Stimulated activated CD8-positive, alpha-beta memory T cell treated with anti-CD3 and anti-CD28 coated beads, Interleukin-2, amount 100 ng/mL, for 1 hour (primary cell): ENCODE data around the gene NNT.
"Not testable (repeated sequence)": the region's sequence is repeated elsewhere in the genome, so short reads cannot be mapped to it uniquely, and the experiment has no call there.

Experiments
- DNase-seq, 2 donors: peaks; one replicate each; pipeline ENCODE4 v3.0.0-alpha.2; 2020; ENCODE audit warnings: low read depth in 2 of 2

Gene NNT

DNA sequence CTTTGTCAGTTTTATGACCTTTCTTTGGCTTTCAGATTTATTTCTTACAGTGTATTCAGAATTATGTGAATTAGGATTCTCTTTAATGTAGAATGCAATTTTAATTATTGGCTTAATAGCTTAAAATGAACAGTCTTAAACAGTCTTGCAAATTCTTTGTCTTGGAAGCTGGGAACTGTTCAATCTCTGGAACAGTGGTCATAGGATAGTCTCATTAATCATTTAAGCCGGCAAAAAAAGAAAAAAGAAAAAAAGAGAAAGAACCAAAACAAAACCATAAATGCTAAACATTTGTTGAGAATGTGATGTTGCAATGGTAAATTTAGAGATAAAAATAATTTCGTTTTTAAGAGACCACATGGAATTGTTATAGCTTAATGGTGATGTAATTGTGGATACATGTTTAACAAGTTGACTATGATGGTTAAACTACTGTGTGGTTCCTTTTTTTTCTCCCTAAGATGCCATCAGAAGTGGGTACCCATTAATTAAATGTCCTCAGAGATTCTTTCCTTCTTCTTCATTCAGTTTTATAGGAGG is 61.6 kb downstream of the NNT start:
- no peak for DNase-seq

DNA sequence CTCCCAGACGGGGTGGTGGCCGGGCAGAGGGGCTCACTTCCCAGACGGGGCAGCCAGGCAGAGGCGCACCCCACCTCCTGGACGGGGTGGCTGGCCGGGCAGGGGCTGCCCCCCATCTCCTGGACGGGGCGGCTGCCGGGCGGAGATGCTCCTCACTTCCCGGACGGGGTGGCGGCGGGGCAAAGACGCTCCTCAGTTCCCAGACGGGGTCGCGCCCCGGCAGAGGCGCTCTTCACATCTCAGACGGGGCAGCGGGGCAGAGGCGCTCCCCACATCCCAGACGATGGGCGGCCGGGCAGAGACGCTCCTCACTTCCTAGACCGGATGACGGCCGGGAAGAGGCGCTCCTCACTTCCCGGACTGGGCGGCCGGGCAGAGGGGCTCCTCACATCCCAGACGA is 62.8 kb downstream of the NNT start:
- DNase-seq, result not testable (repeated sequence)

DNA sequence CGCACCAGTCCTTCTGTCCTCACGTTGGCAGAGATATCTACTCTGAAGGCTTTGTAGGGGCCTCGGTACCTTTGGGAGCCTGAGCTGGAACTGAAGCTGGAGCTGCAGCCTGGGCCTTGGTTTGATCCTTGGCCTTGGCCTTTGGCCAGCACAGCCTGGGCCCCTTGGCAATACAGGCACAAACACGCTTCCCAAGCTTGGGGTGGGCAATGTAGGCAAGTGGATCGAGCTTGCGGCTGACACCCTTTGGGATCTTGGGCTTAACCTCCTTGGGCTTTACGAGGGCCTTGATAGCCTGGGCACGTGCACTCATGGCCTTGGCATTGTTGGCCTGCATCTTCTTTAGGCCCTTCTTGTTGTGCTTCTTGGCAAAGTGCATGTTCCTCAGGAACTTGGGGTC is 63.7 kb downstream of the NNT start:
- DNase-seq, result not testable (repeated sequence)

DNA sequence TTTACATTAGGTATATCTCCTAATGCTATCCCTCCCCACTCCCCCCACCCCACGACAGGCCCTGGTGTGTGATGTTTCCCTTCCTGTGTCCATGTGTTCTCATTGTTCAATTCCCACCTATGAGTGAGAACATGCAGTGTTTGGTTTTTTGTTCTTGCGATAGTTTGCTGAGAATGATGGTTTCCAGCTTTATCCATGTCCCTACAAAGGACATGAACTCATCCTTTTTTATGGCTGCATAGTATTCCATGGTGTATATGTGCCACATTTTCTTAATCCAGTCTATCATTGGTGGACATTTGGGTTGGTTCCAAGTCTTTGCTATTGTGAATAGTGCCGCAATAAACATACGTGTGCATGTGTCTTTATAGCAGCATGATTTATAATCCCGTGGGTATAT is 64.4 kb downstream of the NNT start:
- DNase-seq, result not testable (repeated sequence)

DNA sequence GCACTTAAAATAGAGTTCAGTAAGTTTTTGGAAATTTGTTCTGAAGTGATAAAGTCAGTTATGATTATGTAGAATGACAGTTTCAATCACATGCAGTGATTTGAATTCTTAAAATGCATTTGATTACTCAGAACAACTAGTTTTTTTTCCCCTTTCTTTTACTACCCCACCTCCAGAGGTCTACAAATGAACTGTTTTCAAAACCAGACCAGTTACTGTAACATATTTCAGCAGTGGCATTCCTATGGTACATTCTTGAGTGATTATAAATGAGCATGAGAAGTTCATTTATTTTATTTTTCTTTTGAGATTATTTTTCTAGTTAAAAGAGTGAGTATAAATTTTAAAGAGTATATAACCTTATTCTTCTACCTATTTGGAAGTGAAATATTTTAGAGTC is 71.6 kb downstream of the NNT start:
- DNase-seq, result no peak

DNA sequence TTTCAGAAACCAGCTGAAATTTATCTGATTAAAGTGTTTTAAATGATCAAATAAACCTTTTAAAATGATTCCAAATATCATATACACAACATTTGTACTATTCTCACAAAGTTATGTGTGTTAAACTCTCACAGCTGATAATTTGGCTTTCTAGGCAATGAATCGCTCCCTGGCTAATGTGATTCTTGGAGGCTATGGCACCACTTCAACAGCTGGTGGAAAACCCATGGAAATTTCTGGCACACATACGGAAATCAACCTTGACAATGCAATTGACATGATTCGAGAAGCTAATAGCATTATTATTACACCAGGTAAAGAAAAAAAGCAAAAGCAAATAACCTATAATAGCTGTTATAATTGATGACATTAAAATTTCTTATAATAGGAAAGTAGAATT is 72.4 kb downstream of the NNT start:
- DNase-seq, result no peak

DNA sequence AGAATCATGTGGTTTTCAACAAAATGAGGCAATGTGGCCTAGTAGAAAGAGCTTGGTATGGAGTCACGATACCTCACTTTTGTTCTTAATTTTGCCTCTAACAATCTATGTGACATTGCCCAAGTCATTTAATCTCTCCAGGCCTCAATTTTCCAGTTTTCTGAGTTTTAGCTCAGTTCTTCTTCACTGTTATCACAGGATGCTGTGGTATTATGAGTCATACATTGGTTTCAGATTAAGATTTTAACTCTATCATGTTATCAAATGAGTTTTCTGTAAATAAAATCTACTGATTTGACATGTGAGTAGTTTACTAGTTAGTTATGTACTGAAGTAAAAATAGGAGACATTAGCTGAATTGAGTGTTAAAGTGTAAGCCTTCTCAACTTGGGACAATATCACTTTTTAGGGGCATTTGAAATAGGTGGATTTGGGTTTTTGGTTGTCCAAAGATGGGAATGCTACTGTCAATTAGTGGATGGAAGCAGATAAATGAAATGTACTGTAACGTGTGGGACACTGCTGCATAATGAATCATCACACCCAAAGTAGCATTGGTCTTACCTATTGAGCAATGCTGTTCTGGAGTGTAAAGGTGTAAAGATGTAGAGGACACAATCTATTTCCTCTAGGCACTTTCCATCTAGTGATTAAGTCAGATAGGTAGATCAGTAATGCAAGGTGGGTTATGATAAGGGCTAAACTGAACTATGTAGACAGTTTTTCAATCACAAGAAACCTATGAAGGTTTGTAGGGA is 73.3 kb downstream of the NNT start:
- DNase-seq, result no peak

DNA sequence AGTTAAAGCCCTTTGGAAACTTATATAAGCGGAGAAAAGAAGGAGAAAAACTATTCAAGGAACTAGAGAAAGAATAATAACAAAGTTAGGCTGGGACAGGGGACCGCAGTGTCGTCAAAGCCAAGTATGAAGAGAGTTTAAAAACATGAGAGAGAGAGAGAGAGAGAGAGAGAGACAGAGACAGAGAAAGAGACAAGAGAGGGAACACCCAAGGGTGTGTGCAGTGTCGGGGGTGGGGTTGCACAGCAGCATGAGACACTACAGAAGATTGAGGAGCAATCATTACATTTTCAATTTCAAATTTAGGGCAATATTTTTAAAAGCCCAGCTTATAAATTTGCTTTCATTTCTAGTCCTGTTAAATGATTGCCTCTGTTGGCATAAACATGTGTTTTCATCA is 74.3 kb downstream of the NNT start:
- no peak for DNase-seq

DNA sequence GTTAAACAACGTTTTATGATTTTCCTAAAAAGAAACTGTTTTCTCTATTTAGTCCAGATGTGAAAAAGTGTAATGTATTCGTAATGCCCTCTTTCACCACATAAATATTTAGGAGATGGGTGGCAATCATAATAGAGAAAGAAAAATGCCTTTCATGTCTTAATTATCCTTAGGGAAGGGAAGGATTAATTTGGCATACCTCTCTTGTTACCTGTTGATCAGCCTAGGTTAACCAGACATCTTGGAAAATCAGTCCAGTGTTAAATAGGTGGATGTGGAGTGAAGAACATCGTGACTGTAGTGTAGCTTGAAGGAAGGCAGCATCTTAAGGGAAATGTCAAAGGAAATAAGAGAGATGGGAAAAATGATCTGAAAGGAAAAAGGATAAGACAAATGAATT is 76.2 kb downstream of the NNT start:
- DNase-seq, result no peak

DNA sequence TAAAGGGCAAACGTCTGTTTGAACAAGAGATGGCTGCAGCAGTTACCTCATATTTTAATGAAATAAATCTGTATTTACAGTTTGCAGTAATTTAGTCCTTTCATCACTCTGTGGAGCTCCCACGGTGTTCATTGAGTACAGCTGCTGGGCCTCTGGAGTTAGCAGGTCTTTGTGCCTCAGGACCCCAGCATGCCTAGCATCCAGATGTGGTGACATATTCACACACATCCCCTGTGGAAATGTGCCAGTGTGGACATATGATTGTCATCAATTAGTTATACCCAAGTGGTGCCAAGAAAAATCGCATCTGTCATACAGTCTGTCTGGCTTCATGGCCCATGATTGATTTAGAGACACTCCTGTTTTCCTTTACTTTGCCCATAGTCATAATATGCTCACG is 77.3 kb downstream of the NNT start:
- no peak for DNase-seq

DNA sequence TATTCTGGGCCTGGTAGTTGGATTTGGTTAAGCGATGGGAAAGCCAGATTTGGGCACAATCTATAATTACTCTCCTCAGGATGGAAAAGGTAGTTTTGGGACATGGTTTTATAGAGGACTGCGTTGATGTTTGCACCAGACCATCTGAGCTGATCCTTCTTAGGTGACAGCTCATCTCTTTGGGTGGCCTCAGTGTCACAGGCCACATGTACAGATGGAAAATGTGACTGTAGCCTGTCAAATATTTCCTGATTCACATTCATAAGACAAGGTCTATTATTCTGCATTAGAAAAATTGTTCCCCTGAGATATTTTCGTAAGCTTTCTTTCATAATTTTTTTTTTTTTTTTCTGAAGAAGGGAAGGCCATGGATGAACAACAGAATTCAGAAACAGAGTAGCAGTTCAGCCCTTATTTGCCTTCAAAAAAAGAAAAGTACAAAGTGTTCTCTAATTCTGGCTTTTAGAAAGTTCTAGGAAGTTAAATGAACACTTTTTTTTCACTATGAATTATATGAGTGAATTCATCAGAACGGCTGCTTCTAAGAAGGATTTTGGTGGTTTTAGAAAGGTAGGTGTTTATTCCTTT is 81.0 kb downstream of the NNT start:
- no peak for DNase-seq

DNA sequence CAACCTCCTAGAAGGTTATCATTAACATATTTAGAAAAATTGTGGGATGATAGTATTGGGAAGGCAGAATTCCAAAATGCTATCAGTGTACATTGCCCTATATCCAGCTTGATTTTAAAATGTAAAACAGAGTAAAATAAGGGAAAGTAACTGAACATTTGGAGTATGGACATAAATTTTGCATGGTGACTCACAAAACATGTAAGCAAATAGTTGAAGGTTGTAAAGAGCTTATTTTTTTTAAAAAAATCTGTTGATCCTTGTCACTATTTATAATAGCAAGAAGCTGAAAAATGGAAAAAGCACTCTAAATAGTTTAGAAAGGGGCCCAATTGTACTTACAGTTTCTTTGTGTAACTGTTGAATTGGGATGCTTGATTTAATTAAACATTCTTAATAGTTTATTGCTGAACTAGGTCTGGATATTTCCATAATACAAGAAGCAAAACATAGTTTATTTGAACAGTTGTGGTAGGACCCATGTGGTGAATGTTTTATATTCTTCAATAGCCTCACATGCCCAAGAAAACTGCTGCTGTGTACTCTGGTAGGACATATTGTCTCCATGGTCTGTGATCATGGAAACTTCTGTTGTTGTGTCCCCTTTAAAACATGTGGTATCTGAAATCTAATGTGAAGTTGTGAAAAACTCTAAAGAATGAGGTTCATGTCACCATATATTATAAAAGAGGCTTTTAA is 82.4 kb downstream of the NNT start:
- DNase-seq, result no peak

DNA sequence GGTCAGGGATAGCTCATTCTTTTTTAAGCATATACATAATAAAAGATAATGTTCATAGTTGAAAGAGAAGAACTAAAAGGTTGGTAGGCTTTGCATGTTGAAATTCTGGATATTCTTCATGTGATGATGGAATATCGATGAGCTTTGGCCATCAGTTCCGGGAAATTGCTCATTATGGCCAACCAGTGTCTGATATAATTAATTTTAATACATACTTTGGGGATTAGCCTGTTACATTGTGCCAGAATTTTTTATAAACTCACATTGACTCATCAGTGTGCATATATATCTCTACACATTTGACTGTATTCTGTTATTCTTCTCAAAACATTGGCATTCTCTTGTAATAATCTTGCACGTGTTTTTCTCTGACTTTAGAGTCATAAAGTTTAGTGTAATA is 84.3 kb downstream of the NNT start:
- DNase-seq, result no peak

DNA sequence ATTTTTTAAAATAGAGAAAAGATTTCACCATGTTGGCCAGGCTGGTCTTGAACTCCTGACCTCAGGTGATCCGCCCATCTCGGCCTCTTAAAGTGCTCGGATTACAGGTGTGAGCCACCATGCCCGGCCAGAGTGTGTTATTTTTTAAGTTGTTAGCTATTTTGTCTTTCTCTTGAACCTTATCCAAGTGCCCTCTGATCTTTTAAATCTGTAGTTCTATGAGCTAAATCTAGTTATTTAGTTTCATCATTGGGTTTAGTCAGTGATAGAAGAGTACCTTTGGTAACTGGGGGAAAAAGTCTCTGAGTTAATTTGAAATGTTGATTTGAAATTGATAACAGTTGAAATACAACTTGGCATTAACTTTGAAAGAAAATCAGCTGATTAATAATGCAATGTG is 88.3 kb downstream of the NNT start:
- no peak for DNase-seq

DNA sequence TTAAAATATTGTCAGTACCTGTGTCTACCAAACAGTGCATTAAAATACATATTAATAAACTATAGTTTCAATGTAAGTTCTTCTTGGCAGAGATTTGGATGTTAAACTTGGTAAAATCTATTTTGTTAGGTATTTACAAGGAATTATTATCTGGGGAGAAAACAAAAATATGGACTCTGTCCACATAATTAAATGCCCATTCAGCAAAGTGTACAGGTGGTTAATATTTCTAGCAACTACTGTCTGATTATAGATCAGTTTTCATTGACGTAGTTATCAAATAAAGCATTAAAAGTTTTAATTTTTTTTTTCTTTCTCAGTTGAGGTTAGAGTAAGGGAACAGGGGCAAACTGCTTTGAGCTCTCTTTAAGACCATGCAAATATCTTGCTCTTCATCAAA is 88.9 kb downstream of the NNT start:
- DNase-seq, result no peak

DNA sequence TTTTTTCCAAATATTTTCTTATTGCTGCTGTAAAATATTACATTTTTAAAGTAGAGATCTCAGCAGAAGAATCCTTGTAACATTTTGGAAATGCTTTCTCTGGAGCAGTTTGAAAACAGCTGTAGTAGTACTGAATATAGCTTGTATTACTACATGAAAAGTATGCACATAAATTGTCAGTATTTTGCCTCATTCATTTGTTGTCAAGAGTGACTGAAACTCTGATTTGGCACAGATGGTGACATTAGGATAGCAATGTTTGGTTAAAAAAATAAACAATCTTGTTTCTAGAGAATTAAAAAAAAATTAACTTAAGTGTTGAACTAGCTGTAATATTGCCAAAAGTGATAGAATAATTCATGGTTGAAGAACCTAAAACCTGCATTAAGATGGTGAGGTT is 90.4 kb downstream of the NNT start:
- no peak for DNase-seq

DNA sequence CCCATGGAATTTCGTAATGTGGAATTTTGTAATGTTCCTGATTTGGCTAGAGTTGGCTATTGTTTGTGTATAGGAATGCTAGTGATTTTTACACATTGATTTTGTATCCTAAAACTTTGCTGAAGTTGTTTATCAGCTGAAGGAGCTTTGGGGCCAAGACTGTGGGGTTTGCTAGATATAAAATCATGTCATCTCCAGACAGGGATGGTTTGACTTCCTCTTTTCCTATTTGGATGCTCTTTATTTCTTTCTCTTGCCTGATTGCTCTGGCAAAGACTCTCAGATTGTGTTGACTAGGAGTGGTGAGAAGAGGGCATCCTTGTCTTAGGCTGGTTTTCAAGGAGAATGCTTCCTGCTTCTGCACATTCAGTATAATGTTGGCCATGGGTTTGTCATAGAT is 91.0 kb downstream of the NNT start:
- DNase-seq, result no peak

DNA sequence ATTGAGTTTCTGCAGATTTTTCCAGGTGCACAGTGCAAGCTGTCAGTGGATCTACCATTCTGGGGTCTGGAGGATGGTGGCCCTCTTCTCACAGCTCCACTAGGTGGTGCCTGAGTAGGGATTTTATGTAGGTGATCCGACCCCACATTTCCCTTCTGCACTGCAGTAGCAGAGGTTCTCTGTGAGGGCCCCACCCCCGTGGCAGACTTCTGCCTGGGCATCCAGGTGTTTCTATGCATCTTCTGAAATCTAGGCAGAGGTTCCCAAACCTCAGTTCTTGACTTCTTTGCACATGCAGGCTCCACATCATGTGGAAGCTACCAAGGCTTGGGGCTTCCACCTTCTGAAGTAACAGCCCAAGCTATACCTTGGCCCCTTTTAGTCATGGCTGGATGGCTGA is 93.5 kb downstream of the NNT start:
- not testable (repeated sequence) for DNase-seq

DNA sequence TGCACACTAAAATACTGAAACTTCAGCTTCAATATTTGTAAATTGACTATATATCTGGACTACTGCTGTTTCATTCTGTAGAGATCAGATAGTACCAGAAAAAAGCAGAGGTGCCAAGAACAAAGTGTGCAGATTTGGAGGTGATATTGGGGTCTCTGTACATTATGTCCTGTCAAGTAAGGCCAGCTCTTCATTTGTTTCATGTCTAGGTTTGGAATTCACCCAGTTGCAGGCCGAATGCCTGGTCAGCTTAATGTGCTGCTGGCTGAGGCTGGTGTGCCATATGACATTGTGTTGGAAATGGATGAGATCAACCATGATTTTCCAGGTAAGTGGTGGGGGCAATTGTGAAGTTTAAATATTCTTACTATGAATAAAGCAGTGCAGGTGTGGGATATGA is 96.9 kb downstream of the NNT start:
- no peak for DNase-seq

DNA sequence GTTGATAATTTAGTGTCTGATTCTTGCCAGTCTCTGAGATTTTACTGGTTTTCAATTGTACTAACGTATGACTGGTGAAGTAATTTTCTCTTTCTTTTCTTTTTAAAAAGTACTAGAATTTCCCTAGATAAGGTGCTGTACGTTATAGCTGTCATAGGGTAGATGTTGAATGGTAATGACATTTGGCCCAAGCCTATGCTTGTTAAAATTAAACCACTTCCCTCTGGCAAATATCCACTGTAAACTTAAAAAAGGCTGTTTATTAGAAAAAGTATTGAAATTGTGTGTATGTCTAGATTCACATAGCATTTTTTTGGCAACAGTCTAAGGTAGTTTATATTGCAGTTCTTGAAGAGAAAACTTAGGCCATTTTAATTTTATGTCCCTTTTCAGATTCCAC is 97.6 kb downstream of the NNT start:
- DNase-seq, result no peak

DNA sequence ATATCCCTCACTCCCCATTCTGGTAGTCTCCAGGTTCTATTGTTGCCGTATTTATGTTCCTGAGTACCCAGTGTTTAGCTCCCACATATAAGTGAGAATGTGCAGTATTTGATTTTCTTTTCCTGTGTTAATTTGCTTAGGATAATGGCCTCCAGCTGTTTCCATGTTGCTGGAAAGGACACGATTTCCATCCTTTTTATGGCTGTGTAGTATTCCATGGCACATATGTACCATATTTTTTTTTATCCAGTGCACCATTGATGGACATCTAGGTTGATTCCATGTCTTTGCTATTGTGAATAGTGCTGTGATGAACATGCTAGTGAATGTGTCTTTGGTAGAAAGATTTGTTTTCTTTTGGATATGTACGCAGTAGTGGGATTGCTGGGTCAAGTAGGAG is 98.2 kb downstream of the NNT start:
- DNase-seq, result no peak

DNA sequence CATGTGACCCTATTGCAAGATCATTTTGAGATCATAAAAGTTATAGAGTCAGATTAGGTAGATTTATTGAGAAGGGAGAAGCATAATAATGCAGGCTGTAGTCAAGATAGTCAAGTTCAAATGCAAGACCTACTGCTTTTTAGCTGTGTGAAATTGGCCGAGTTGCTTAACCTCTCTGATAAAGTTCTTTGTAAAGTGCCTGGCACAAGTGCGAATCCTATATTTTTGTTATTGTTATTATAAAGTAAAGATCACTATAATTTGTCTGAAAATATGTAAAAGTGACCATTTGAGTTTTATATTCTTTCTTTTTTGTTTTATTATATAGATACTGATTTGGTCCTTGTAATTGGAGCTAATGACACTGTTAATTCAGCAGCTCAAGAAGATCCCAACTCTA is 99.3 kb downstream of the NNT start:
- no peak for DNase-seq

DNA sequence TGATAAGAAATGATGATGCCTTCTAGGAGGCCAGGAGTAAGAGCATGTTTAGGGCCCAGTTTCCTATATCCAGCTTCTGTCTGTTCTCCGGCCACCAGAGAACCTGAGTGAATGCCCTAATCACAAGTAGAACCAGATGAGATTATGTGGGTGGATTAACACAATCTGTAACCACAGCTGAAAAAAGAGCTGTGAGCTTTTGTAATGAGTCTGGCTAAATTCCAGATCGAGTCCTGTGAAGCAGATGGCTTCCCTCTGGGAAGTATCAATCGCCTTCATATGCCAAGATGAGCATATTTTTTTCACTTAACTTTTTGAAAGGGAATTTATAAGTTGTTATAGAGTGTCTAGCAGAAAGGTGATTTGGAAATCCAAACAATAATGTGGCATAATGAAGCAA is 99.8 kb downstream of the NNT start:
- DNase-seq, result no peak
